Gastroesophageal sphincter (tissue), 3 donors: ENCODE measurements around the gene SDR42E1.

Experiments
- CTCF ChIP-seq, 4 experiments: fragments of 200-600 bp in 2 of 4; fragments of 450-650 bp in 2 of 4; sonication (generic) in 1 of 4; IDR thresholded peaks; one replicate each; pipeline ENCODE4 v1.5.1; 2017 to 2019; ENCODE audit warnings: antibody characterized with exemption in 4 of 4, mild to moderate bottlenecking in 2 of 4, moderate library complexity in 2 of 4
- EP300 ChIP-seq: sonication (generic); formaldehyde crosslinking; IDR thresholded peaks from one replicate; pipeline ENCODE4 v1.6.1; 2017; ENCODE audit warnings: antibody characterized with exemption, mild to moderate bottlenecking
- POLR2A ChIP-seq, 2 donors: fragments of 450-650 bp; IDR thresholded peaks; one replicate each; pipeline ENCODE4 v1.6.1; 2017; ENCODE audit warnings: antibody characterized with exemption in 2 of 2, mild to moderate bottlenecking in 2 of 2, moderate library complexity in 1 of 2

DNA sequence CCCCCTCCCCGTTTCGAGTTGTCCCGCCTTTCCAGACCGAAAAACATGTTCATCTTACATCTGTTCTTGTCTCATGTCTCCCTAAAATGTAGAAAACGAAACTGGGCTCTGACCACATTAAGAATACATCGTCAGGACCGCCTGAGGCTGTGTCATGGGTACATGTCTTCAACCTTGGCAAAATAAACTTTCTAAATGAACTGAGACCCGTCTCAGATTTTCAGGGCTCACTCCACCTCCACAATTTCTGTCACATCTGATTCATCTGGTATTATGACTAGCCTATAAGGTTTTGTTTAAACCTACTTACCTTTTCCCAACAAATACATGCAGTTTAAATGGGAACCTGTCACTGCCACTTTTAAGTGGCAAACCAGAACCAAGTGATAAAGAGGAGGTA, 621 bp downstream of the SDR42E1 start:
- no peak for TF ChIP-seq CTCF (IDR thresholded peaks at IDR 0.05)
- TF ChIP-seq EP300 = no peak
- no peak for TF ChIP-seq POLR2A (IDR thresholded peaks at IDR 0.05)
